Uterus (tissue), 2 donors: ENCODE results near the gene KIAA1217.

Source experiments
- CTCF ChIP-seq, 4 experiments: fragments of 200-600 bp in 2 of 4; fragments of 450-650 bp in 2 of 4; sonication (generic) in 2 of 4; IDR thresholded peaks; one replicate each; pipeline ENCODE4 v1.5.1; 2016 to 2019; ENCODE audit warnings: antibody characterized with exemption in 4 of 4, mild to moderate bottlenecking in 2 of 4, moderate library complexity in 1 of 4
- POLR2A ChIP-seq, 2 donors: fragments of 450-650 bp; IDR thresholded peaks; one replicate each; pipeline ENCODE4 v1.6.1; 2016; ENCODE audit warnings: antibody characterized with exemption in 2 of 2, mild to moderate bottlenecking in 1 of 2, moderate library complexity in 1 of 2

GRCh38 chr10:24278176-24278889, 69.4 kb downstream of the KIAA1217 start:
- TF ChIP-seq CTCF (IDR thresholded peaks at IDR 0.05) (no peak), POLR2A (IDR thresholded peaks at IDR 0.05) (no peak)
